NCI-H2171 (cell line): ENCODE results near the gene JMJD7.
A peak's percentile ranks its signal among the peaks of the same experiment; 100 is the strongest.
"Not testable (repeated sequence)": the region's sequence is repeated elsewhere in the genome, so short reads cannot be mapped to it uniquely, and the experiment has no call there.

Source experiments
- DNase-seq: peaks from one replicate; lab custom pipeline; 2025; lab: John Stamatoyannopoulos, UW

JMJD7 gene

DNA sequence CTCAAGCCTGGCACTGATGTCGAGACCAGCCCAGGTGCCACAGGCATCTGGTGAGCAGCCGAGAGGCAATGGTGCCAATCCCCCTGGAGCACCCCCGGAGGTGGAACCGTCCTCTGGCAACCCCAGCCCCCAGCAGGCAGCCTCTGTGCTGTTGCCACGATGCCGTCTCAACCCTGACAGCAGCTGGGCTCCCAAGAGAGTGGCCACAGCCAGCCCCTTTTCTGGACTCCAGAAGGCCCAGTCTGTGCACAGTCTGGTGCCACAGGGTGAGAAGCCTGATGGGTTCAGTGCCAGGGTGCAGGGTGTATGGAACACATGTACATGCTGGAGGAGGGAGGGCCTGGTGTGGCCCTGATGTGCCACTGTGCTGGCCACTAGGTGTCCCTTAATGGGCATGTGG, 4.9 kb upstream of the JMJD7 start:
- DNase-seq, result no peak

DNA sequence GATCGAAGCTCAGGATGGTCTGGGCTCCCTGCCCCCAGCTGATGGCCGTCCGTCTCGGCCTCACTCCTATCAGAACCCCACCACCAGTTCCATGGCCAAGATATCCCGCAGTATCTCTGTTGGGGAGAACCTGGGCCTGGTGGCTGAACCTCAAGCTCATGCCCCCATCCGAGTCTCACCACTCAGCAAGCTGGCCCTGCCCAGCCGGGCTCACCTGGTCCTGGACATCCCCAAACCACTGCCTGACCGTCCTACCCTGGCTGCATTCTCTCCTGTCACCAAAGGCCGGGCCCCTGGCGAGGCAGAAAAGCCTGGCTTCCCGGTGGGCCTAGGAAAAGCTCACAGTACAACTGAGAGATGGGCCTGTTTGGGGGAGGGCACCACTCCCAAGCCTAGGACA, 4.4 kb upstream of the JMJD7 start:
- no peak for DNase-seq

DNA sequence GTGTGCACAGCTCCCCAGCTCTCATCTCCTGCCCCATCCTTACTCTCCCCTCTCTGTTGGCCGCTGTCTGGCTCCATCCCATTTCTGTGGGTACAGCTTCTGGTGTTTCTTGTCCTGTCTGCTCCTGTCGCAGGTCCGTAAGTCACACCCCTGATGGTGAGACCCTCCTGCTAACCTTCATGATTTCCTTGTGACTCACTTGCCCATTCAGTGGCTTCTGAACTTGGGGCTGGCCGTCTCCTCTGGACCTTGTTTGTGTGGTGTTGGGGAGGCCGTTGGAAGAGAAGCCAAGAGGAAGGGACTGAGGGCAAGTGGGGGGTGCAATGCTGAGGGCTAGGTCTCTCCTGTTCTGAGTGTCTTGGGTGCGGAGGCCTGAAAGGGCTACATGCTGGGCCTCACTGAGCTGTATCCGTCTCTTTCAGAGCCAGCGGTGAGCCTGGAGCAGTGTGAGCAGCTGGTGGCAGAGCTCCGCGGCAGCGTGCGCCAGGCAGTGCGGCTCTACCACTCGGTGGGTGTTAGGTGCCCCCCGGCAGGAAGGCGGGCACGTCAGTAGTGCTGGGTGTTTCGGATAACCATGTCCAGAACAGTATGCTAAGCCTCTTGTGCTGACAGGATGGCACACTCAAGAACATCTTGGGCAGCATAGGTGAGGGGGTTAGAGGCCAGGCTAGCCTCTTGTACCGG, 3.7 kb upstream of the JMJD7 start:
- no peak for DNase-seq

DNA sequence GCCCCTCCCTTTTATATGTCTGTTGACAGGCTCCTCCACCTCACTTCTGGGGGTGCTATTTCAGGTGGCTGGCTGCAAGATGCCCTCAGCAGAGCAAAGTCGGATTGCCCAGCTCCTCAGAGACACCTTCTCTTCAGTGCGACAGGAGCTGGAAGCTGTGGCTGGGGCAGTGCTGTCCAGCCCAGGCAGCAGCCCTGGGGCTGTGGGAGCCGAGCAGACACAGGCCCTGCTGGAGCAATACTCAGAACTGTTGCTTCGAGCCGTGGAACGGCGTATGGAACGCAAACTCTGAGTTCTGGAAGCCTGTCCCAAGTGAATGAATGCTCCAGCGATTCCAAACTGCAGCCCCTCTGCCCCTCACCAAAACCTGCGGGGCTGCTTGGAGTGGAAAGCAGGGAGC, 2.7 kb upstream of the JMJD7 start:
- DNase-seq, result no peak

DNA sequence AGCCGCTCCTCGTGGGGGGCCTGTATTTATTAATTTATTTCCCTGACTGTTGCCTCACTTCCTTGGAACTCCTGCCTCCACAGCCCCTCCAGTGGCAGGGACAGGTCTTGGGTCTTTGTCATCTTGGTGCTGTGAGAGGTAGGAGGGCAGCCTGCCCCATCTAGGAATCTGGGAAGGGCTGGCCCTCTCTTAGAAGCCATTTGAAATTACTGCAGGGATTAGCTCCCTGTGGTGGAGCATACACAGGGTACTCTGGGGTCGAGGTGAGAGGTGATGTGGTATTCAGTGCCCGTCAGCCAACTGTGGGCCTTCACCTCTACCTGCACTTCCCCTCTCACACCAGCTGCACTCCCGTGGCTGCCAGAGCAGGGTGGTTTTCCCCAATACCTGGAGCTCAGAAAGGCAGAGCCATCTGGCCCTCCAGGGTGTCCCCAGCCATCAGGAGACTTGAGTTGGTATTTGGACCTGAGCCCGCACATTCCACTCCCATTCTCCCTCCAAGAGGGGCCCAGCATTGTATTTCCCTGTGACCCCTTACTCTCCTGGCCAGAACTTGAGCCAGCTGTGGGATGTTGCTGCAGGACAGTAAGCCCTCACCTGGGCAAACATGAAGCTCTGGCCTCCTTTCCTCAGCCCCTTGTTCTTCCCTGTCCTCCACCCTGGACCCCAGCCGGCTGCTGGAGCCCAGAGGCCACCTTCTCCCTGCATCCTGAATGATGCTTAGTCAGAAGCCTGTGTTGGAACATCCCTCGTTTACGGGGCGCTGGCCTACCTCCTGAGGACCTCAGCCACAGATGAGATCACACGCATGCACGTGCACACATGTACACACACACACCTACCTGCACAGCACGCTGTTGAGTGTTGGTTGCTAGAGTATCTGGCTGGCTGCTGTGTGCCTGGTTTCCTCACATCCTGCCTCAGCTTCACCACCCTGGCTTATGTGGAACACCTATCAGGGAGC, 2.0 kb upstream of the JMJD7 start:
- DNase-seq, result peak; percentile 26

DNA sequence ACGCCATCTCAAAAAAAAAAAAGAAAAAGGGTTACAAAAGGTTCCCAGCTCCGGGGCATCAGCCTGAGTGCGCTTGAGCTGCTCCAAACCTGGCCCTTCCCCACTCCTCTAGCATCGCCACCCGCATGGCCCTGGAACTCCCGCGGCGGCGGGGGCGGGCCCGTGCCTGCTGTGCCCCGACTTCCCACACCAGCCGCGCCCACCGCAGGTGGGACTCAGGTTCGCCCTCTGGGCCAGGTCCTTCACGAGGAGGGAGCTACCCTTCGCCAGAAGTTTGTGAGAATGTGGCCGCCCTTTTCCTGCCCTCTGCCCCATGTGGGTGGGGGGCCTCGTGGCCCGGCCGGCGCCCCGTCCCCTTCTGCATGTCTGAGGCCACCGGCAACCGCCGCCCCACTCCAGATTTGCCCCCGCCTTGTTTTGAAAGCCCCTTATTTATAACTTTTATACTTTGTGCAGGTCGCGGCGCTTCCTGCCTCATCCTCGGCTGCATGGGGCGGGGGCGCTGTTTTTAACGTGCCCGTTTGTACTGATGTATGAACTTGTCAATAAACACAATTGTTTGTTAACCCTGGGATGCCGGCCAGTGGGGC, 507 bp upstream of the JMJD7 start:
- no peak for DNase-seq

DNA sequence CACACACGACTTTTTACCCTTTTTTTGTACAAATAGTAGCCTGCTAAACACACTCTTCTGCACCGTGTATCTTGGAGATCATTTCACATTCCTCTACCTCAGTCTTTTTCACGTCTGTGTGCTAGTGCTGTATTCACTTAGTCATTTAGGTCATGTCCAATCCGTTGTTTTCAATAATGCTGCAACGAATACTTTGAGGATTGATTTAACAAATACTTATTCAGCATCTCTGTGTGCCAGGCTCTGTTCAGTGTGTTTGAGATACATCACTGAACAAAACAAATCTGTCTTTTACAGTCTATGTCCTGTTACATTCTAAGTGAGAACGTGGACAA, 882 bp downstream of the JMJD7 start:
- no peak for DNase-seq

DNA sequence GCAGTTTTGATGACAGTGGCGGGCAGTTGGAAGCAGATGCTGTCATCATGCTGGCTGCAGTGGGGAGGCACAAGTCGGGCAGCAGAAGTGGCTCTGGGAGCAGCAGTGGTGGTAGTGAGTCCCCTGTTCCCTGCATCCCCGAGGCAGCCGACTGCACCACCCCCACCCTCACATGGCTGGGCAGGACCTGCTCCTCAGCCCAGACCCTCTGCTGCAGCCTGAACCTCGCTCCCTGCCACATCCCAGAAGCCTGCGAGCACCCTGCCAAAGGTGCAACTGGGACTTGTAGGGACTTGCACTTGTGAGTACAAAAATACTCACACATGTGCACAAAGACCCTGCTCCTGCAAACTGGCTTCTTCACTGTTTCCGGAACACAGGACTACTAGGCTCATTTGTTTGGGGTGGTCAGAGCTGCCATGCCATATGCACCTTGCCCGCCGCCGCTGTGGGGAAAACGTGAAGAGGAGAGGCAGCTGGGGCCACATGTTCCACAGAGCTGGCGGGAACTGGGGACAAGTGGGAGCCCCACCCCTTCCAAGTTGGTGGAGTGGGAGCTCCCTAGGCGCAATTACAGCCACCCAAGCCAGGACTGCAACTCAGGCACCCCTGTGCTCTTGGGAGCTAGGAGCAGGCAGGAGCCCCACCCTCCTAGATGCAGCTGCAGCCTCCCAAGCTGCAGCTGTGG, 2.2 kb downstream of the JMJD7 start:
- no peak for DNase-seq

DNA sequence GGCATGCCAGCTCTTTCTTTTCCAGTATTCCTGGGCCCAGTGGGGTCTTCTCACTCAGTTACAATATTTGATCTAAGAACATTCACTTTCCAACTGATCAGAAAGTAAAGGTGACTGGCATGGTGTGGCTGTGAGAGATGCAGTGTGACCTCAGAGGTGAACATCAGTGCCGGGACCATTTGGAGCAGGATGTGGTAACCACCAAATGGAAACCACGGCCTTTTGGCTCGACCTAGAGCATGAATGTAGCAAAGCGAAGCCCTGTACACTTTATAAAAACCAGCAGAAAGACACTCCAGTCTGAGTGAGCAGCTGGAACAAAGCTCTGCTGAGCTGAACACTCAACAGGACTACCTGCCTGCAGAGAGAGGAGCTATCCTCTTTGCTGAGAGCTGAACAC, 3.4 kb downstream of the JMJD7 start:
- not testable (repeated sequence) for DNase-seq

DNA sequence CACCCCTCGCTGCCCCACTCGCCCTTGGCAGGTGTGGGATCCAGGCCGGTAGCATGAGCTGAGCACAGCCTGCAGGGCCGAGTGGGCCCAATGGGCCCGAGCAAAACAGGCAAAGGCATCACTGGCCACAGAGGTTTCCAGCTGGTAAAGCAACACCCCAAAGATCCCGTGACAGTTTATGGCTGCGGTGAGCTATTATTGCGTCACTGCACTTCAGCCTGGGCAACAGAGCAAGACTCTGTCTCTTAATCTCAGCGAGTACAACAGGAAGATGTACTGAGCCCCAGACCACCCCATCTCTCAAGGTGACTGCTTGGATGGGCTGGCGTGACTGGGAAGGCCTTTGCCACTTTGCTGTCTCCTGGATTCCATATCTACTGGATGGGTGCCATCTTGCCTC, 4.3 kb downstream of the JMJD7 start:
- no peak for DNase-seq

DNA sequence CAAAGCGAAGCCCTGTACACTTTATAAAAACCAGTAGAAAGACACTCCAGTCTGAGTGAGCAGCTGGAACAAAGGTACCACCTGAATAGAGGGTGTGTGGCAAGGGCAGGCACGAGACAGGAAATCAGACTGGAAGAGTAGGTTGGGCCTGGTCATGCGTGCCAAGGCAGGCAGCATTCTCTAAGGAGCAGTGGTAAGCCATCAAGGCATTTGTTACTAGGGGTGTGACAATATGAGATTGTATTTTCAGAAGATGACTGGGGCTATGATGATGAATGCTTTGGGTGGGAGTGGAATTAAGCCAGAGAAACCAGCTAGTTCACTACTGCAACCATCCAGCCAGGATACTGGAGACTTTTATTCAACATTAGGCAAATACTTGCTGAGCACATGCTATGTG, 5.0 kb downstream of the JMJD7 start:
- DNase-seq, result no peak

DNA sequence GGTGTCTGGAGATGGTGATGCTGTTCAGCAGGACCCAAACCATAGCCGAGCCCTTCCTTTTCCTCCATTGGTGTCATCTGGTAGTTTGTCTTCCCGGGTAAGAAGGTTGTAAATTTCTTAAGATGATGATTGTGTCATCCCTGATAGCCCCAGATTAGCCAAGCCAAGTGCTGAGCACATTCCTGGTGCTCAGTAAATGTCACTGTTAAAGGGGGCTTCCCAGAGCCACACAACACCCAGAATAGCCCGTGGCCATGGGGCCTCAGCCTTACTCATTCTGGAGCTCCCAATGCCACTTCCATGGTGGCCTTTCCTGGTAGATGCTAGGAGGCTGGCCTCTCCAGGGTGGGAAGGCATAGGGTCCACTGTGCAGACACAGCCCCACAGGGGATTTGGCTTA, 6.2 kb downstream of the JMJD7 start:
- DNase-seq, result no peak

DNA sequence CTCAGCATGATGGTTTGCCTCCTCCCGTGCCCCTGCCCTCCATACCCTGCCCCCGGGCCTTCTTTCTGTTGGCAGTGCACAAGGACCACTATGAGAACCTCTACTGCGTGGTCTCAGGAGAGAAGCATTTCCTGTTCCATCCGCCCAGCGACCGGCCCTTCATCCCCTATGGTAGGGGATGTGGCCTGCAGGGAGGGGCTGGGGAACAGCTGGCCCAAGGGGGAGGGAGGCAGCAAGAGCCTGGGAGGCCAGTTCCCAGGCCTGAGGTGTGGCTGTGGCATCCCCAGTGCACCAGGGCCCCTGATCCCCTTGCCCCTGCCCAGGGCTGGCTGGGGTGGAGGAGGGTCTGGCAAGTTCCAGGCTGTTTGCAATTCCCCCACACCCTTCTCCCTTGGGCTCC, 8.2 kb downstream of the JMJD7 start:
- no peak for DNase-seq

DNA sequence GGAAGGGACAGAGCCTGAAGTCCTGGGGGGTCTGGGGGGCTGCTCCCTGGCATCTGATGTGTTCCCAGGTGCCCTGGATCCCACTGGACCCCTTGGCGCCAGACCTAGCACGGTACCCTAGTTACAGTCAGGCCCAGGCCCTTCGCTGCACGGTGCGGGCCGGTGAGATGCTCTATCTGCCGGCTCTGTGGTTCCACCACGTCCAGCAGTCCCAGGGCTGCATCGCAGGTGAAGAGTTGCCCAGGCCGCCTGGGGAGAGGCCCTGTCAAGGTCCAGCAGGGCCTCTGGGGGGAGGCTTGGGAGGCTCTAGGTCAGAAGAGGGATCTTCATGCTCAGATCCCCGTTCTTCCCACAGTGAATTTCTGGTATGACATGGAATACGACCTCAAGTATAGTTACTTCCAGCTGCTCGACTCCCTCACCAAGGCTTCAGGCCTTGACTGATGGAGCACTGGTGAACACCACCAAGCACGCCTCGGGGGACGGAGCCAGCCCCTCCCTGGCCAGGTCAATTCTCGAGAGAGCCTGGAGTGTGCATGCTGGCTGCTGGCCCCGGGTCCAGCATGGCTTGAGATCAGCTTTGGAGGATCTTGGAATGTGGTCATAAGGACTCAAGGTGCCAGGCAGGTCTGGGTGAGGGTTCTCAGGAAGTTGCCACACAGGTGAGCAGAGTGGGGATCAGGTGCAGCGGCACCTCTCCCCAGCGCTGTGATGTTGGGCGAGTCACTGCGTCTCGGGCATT, 9.0 kb downstream of the JMJD7 start:
- DNase-seq, result no peak

DNA sequence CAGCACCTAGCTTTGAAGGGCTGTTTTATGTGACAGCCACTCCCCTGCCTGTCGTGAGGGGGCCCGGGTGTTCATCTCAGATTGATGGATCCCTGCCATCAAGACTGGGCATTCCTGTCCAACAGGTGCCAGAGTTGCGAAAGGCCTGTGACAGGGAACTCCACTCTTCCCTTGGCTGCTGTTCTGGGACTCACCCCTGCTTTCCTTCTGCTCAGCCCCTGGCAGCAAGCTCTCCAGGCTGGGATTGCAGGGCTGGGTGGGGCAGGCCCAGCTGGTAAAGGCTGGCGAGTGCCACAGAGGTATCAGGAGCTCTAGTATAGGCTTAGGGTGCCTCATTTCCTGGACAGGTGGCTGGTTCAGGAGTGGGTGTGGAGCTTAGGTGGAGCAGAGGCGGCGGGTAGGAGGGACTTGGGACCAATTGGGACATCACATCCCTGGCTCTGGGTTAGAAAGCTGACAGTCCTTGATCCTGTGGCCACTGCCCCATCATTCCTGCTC, 10.6 kb downstream of the JMJD7 start, which contains the start of gene PLA2G4B:
PLA2G4B (plus strand) TSS at position 448 of the 498 bp plus-strand sequence. CDS start 67 bp downstream, outside the sequence.
- DNase-seq, result peak; percentile 12

DNA sequence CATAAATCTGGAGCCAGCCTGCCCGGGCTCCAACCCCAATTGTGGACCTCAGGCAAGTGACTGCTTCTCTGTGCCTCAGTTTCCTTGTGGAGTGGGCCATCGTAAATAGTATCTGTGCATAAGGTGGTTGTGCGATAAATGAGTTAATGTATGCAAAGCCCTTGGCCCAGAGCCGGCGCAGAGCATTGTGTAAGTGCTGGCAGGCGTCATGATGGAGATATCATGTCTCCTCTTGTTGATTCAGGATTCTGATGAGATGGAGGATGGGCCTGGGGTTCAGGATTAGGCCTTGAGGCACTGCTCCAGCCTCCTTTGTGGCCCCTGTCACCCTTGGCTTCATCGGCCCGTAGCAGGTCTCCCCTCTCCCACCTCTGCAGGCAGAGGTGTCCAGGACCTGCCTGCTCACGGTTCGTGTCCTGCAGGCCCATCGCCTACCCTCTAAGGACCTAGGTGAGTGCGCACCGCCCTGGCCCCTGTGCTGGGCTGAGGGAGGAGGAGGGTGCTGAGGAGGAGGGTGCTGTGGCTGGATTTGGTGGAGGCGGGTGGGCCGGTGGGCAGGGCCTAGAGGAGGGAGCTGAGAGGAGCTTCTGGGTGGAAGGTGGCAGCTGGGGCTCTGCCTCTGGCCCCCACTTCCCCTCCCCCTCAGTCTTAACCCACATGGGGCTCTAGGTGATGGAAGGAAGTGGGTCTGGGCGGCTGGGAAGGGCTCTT, 12.0 kb downstream of the JMJD7 start:
- no peak for DNase-seq

DNA sequence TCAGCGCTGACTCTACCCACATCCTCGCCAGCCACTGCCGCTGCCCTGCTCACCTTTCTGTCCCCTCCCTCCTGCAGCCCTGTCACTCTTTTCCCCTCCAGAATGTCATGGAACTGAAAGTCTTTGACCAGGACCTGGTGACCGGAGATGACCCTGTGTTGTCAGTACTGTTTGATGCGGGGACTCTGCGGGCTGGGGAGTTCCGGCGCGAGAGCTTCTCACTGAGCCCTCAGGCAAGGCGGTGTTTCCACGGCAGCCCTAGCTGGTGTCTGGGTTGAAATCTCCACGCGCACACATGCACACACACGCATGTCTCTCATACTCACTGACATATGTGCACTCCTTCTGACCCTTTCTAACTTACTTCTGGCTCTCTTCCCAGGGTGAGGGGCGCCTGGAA, 12.8 kb downstream of the JMJD7 start:
- no peak for DNase-seq

DNA sequence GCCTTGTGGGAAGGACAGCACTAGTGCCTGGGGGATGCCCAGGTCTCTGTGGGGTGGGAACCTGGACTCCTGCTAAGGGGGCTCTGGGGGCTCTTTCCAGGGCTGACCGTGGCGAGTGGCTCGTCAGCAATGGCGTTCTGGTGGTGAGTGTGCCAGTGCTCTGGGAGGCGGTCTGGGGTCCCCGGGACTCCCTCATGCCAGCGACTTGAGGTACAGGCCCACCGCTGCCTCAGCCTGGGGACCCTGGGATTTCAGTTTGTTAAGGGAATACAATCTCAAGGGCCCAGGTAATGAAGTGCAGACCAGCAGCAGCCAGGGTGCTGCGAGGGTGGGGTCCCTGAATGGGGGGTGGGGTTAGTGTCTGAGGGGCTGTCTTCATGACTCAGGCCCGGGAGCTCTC, 13.2 kb downstream of the JMJD7 start:
- DNase-seq, result no peak

DNA sequence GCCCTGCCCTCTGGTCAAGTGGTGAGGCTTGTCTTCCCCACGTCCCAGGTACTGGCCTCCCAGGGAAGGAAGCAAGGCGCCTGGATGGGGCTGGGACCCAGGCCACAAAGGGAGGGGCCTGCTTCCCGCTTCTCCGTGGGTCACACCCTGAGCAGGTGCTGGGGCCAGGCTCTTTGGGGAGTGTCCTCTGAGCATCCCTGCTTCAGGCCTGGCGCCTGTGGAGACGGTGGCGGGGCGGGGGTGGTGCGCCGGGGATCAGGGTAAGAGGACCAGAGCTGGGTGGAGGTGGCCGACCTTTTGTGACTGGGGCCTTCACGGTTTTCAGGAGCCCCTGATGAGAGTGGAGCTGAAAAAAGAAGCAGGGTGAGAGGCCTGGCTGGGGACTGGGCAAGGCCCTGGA, 14.3 kb downstream of the JMJD7 start:
- no peak for DNase-seq

DNA sequence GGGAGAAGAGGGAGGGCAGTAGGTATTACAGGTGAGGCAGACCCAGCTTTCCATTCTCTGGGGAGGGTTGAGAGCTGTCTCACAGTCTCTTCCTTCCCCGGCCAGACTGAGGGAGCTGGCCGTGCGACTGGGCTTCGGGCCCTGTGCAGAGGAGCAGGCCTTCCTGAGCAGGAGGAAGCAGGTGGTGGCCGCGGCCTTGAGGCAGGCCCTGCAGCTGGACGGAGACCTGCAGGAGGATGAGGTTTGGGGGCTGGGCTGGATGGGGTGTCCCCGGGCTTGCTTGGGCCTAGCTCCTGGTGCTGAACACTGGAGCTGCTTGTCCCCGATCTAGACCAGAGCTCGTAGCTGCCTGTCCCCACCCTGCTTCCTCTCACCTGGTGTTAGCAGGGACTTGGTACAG, 15.7 kb downstream of the JMJD7 start:
- no peak for DNase-seq

DNA sequence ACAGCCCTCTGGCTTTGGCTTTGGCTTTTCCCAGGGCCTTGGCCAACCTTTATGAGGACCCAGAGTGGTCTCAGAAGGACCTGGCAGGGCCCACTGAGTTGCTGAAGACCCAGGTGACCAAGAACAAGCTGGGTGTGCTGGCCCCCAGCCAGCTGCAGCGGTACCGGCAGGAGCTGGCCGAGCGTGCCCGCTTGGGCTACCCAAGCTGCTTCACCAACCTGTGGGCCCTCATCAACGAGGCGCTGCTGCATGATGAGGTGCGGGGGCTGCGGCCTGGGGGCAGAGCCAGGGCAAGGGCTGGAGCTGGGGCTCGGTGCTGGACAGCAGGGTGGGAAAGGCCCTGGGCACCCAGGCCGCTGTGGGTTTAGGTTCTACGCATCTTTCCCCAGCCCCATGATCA, 16.9 kb downstream of the JMJD7 start:
- no peak for DNase-seq
